GM21576 (cell line): Measurements from ENCODE around the gene COMMD6.
"Not testable (repeated sequence)": the region's sequence is repeated elsewhere in the genome, so short reads cannot be mapped to it uniquely, and the experiment has no call there.

Experiments
- ATAC-seq: cut with Tn5 transposase; IDR thresholded peaks from one replicate; pipeline ENCODE4 v1.9.1; 2021; ENCODE audit warnings: mild to moderate bottlenecking, moderate library complexity; ENCODE audit not compliant: unreplicated experiment

COMMD6 gene

GRCh38 chr13:75537401-75538365 lies at the start of gene COMMD6:
Gene COMMD6 (minus strand): TSS chr13:75537841. CDS start chr13:75537805, 36 bp downstream.
- peak; percentile 96 for ATAC-seq

- no peak for ATAC-seq
Observed at GRCh38 chr13:75585153-75585552, 47.5 kb upstream of the COMMD6 start.

- ATAC-seq = no peak
Observed at GRCh38 chr13:75583091-75583490, 45.5 kb upstream of the COMMD6 start.

GRCh38 chr13:75581874-75582640 lies 44.4 kb upstream of the COMMD6 start:
- no peak for ATAC-seq

- ATAC-seq = peak; percentile 61
Observed at GRCh38 chr13:75579529-75579928, 41.9 kb upstream of the COMMD6 start.

- ATAC-seq = no peak
Observed at GRCh38 chr13:75569576-75569975, 31.9 kb upstream of the COMMD6 start.

- ATAC-seq = no peak
Observed at GRCh38 chr13:75566658-75567057, 29.0 kb upstream of the COMMD6 start.

- no peak for ATAC-seq
Observed at GRCh38 chr13:75558145-75558840, 20.7 kb upstream of the COMMD6 start.

GRCh38 chr13:75556961-75557360 lies 19.3 kb upstream of the COMMD6 start:
- no peak for ATAC-seq

- ATAC-seq = no peak
Observed at GRCh38 chr13:75555836-75556235, 18.2 kb upstream of the COMMD6 start.

GRCh38 chr13:75554981-75555380 lies 17.3 kb upstream of the COMMD6 start:
- no peak for ATAC-seq

GRCh38 chr13:75554464-75554863 lies 16.8 kb upstream of the COMMD6 start:
- no peak for ATAC-seq

GRCh38 chr13:75550159-75550567 lies 12.5 kb upstream of the COMMD6 start:
- peak; percentile 6 for ATAC-seq

- peak; percentile 97 for ATAC-seq
Observed at GRCh38 chr13:75549262-75550158, 11.9 kb upstream of the COMMD6 start, which contains the start of gene UCHL3. Gene UCHL3 (plus strand): TSS chr13:75549791. CDS start chr13:75549821, 30 bp downstream.

GRCh38 chr13:75547917-75548316 lies 10.3 kb upstream of the COMMD6 start:
- no peak for ATAC-seq

- ATAC-seq = not testable (repeated sequence)
Observed at GRCh38 chr13:75545386-75545785, 7.7 kb upstream of the COMMD6 start.

- ATAC-seq = no peak
Observed at GRCh38 chr13:75544681-75545330, 7.2 kb upstream of the COMMD6 start.

GRCh38 chr13:75541961-75542360 lies 4.3 kb upstream of the COMMD6 start:
- no peak for ATAC-seq

- ATAC-seq = no peak
Observed at GRCh38 chr13:75541287-75541686, 3.6 kb upstream of the COMMD6 start.
